ENCODE data around the gene TNFAIP8L3.

Gene TNFAIP8L3

DNA sequence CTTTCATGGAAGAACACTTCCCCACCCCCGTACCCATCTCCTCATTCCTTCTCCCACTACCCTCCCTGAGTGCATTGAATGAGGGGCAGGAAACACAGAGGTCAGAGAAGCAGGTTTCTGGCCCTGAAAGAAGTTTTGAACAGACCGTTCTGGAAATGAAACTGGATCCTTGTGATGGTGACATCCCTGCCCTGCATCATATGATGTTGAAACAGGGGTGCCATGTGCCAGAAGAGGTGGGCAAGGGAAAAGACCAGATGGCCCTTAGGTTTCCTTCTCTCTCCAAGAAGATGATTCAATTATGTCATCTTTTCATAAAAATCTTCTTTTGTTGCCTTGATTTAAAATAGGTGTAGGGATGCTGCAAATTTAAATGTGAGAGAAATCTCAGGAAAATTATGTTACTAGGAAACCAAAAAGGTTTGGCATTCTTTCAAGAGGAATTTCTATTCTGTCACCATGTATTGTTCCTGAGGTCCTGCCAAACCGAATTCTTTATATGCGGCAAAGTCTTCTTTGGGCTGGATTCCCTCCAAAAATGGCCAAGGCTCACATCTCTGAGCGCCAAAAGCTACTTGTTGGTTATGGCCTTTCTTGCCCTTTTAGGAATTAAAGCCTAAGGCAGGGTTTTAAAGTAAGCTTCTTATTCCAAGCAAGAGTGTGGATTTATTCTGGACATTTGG, 19.9 kb upstream of the TNFAIP8L3 start:
- no peak for DNase-seq (ENCODE audit: low read depth)

DNA sequence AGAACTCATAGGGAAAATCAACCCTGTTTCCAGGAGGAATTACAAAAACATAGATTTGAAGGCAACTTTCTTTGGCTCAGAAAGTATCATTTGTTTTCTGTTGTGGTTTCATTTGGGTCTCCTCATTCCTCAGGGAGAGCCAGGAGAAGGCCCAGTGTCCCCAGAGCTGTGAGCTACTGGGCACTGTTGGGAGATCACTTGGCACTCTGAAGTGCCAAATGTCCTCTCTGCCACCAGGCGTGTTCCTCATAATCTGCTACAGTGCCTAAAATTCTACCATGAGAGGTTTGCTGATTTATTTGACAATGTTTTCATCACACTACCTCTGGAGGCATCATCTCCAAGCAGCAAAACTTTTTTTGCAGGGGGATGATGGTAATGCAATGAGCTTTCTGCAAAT, 17.4 kb upstream of the TNFAIP8L3 start:
- no peak for DNase-seq (ENCODE audit: low read depth)

DNA sequence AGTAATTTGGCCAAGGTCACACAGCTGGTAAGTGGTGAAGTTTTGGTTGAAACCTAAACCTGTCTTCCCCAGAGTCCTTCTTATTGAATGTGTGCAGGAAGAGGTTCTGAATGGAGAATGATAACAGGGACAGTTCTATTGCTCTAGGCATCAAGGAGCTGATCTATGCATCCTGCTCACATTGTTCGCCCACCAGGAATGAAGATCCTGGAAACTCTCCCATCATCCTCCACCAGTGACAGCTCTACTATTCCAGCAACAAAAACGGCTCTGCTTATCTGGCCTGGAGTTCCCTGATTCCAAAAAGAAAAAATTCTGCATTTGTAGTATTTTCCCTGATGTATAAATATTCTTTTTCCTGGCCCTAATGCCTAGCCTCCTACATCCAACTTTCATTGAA, 16.4 kb upstream of the TNFAIP8L3 start:
- DNase-seq (ENCODE audit: low read depth): no peak

DNA sequence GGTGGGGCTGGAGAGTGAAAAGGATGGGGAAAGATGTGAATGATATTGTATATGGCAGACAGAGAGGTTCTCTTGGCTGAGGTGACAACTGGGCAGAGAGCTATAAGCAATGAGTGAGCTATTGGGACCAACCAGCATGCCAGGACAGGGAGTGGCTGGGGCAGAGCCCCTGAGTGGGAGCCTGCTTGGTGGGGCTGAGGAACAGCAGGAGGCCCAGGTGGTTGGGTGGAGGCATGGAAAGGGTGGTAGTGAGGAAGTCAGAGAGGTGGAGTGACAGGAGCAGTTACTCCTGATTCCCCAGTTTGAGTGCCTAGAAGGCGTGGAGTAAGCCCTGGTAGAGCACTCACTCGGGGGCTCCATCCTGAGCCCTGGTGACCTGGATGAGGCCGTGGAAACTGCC, 15.5 kb upstream of the TNFAIP8L3 start:
- DNase-seq (ENCODE audit: low read depth): no peak

DNA sequence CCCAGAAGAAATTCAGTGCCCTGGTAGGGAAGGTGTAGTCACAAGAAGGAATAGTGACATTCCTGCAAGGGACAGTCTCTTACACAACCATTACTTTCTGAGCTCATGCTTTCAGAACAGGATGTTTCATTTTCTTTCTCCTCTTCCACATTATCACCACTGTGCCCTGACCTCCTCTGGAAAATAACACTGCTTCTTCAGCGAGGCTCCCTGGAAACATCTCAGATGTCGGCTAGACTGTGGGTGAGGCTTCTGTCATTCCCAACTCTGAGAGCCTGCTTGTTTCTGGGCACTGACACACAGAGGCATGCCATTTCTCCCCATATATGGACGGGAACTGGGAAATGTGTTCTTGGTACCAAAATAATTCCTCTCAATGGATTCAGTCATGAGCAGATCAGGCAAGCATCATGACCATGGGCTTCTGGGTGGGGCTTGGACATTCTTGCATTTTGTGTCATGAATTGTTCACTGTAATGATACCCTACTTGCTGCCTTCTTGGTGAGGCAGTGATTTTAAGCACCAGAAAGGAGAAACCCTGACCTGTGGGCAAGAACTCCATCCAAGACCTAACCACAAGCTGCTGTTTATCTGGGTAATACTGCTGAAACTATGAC, 14.3 kb upstream of the TNFAIP8L3 start:
- no peak for DNase-seq (ENCODE audit: low read depth)

DNA sequence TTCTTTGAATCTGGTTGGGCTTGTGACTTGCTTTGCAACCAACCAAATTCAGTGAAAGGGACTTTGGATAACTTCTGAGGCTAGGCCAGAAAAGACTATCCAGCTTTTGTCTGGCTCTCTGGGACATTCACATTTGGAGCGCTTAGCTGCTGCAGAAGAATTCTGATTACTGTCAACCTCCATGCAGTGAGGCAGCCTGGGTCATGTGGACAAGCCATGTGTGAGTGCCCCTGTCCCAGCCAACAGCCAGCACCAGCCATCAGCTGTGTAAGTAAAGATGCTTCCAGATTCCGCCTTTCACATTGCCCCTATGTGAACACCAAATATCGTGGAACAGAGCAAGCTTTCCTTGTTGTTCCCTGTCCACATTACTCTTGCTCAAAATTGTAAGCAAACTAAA, 12.9 kb upstream of the TNFAIP8L3 start:
- DNase-seq (ENCODE audit: low read depth): no peak

DNA sequence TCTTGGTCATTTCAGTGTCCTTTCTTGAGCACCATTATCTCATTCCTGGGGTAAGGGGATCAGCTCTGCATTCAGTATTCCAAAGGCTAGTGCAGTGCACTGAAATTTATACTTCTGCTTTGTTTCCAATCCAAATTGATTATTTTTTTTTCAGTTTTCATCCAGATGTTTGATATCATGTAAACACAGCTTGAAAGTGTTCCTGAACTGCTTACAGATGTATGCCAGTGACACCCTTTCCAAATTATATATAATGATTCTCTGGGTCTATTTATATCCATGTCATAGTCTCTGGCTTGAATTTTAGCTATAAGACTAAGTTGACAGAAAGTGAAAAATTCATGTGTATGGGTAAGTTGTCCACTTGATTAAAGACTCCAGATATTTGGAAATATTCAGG, 11.8 kb upstream of the TNFAIP8L3 start:
- no peak for DNase-seq (ENCODE audit: low read depth)

DNA sequence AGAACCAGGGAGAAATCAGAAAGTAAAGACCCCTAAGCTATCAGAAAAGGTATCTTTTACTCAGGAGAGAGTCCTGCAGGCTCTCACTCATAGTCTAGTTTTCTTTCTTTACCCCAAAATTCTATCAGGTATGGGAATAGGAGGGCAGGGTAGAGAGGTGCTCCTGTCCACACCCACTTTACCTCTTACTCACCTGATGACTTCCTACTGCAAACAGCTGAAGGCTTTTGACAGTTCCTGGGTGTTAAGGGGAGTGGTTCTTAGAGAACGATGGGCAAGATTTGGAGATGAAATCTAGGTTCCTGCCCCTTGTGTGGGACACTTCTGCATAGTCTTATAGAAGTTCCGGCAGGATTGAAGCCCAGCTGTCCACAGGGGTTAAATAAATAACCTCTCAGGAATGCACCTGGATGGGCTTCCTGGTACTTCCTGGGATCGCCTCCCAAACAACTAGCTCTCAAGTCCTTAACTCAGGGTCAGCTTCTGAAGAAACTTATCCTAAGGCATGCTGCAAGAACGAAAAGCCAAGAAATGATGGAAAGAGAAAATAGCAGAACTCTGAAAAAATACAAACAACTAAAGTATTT, 10.8 kb upstream of the TNFAIP8L3 start:
- DNase-seq (ENCODE audit: low read depth): no peak

DNA sequence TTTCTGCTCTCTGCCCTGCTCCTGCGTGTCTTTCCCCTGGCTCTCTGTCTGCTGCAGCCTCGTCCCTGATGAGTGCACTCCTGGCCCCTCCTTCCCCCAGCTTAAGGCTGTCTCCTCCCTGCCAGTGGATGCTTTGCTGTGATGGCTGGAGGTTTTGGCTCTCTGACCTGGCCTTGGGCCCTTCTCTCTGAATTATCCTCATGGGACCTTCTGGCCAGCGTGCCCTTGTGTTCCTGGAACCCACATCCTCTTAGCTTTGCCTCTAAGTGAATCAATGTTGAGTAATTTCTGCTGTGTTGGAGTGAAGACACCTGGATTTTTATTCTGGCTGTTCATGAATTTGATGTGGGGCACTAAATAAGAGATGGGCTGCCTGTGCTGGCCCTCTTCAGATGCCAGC, 9.8 kb upstream of the TNFAIP8L3 start:
- no peak for DNase-seq (ENCODE audit: low read depth)

DNA sequence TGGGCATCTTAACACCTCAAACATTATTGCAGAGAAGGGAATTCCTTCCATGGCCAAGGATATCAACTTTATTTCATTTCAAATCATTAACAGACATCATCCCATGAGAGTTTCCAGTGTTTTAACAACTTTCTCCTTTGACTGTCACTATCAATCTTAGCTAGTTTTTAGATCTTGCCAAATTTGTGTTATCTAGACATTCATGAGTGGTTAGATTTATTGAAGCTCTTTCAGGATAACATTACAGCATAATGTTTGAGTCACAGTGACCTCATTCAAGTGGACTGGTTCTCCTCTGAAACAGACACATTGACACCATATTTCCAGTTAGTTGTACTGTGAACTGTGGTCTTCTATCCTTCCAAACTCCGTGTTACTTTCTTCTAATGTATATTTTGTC, 8.6 kb upstream of the TNFAIP8L3 start:
- DNase-seq (ENCODE audit: low read depth): no peak

DNA sequence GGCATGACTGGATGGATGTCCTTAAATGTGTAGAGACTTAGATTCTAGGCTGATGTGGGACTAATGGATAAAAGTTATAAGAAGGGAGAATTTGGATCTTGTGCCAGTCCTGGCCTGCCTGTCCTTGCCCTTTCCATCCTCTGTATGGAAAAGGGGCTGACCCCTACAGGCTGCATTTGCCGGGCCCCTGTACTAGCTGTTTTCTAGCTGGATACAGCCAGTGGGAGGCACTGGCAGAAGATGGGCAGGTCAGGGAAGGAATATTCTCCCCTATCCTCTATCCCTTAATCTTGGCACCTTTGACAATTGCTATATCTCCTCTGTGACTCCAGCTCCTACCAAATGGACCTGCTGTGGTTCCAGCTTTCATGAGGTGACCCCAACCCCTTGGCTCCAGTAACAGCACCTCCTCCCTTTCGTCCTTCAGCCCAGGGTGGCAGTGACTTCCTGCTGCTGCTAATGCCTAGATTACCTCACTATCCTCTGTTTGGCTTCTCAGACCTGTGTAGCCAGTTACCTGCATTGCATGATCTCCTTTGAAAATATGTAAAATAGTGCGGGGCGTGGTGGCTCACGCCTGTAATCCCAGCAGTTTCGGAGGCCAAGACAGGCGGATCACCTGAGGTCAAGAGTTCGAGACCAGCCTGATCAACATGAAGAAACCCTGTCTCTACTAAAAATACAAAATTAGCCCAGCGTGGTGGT, 6.2 kb upstream of the TNFAIP8L3 start:
- DNase-seq (ENCODE audit: low read depth): no peak

DNA sequence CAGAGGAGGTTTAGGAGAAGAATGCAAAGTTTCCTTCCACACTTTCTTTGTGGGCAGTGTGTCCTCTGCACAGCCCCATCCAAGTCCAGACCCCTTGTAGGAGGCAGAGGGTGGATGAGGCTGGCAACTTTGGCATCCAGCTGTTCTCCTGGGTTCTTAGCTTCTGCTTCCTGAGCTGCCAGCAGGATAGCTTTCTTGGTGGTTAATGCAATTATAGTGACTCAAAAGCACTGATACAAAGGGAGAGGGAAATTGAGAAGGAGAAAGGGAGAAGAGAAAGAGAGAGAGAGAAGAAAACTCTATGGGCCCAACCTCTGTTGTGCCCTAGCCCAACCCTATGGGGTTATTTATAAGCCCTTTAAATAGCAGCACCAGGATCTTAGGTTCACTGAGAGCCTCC, 4.5 kb upstream of the TNFAIP8L3 start:
- DNase-seq (ENCODE audit: low read depth): no peak

DNA sequence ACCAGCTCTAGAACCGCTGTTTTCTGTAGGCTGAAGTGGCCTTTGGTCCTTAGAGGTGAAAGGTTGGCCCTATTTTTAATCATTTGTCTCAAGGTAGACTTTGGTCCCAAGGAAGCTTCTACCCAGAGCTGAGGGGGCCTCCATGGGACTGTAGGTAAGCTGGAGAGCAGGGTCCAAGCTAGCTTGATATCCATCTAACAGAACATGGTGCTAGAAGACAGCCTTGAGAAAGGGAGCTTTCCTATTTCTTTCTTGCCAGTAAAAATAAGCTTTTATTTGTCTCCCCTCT, 3.6 kb upstream of the TNFAIP8L3 start:
- DNase-seq (ENCODE audit: low read depth): no peak

DNA sequence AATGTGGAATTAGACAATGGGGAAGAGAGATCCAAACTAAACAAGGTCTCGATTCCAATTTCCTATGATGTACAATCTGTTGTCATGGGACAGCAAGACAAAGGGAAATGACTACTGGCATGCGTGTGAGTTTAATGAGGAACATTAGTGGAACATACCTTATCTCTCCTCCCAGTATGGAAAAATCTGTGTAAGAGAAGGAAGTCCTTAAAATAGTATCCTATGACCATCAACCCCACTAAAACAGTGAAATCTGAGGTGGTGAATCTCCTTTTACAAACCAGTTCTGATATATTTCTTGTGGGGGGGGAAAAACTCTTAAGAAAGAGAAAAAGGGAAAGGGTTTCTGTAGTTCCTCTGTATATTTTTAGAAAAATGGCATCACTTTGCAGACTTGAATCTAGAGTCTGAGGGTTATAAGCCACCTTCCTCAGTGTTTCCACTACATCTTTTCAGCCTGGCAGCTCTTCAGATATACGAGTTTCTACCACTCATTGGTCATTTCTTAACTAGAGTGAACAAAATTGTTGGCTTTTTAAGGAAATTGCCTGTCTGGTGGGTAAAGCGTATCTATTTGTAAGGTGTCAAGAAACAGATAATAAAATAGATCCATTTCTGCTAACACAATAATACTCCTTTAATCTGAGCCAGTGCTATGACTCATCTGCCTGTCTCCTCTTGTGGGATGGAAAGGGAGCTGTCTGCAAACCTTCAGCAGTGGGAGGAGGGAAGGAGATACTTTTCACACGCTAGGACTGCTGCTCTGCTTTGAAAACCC, 3.0 kb upstream of the TNFAIP8L3 start:
- DNase-seq (ENCODE audit: low read depth): no peak

DNA sequence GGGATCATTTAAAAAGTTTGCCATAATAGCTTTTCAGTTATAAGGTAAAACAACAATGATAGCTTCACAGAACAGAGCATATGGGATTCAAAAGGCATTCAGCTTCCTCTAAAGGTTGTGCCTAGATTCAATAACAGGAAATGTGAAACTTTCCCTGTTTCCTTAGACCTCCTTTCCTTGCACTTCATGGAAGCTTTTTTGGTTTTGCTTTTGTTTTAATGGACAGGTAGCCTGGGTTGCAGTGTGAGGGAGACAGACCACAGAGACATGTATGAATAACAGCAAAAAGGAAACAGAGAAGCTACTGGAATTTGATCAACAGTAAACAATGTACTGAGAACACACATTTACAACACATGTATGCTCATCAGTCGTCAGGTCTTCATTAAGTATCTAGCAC, 2.3 kb upstream of the TNFAIP8L3 start:
- no peak for DNase-seq (ENCODE audit: low read depth)

DNA sequence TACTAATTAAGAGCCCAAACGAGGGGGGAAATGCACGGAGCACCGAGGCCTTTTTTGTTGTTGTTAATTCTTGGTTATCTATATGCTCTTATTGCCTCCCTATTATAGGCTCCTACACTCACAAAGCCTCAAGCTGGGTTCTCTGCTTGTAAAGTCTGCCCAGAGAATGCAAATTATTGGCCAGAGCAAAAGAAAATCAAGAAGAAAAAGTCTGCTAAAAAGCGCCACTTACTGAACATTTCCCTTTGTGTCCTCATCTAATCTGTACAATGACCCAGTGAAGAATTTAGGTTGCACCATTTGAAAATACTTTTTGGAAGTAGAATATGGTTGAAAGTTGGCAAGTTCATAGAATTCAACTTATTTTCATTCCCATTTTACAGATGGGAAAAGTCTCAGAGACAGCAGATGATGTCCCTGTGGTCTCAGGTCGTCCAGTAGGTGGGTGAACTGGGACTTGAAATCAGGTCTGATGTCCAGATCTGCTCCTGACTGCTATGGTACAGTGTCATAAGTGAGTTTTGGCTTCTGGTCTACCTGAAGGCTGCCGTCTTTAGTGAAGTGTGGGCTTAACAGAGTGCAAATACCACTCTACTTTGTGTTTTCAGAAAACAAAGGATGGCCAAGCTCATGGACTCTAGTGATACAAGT, 1.1 kb upstream of the TNFAIP8L3 start:
- no peak for DNase-seq (ENCODE audit: low read depth)

DNA sequence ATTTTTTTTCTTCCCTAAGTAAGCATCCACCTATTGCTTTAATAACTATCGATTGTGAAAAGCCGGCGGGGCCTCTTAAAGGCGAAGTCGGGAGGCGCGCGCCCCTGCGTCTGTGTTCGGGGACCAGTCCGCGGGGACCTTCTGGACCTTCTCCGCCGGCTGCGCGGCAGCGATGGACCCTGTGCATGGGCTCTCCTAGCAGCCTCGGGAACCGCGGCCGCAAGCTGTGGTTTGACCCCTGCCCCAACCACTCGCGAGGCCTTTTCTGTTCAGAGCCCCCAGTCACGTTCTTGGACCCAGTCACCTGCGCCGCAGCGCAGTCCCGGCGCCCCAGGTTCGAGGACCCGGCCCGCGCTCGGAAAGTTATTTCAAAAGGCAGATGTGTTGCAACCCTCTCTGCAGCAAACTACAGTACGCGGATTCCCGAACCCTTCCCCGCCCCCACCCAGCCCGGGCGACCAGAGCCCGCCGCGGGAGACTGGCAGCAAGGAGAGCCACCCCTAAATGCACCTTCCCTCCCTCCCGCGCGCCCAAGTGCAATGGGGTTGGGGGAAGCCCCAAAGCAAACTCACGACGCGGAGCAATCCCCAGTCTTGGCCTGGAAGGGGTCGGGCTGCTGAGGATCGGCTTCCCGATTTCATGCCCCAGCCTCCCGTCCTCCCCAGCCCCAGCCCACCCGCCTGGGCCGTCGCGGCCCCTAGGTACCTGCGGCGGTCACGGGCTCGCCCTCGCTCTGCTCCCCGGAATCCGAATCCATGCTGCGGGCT, 684 bp downstream of the TNFAIP8L3 start:
- no peak for DNase-seq (ENCODE audit: low read depth)

DNA sequence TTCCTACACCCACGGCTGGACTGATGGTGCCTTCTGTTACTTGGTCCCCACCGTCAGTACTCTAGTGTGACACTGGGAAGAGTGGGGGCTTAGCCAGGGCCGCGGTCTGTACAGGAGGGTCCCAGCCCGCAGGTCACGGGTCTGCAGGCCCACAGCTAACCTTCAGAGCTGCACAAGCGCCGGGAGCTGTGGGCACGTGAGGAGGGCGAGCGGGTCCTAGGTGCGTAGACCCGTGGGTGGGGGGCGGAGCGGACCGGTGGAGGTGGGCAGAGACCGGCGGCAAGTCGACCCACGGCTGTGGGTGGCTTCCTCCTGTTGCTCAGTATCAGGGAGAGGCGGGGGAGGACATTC, 1.2 kb downstream of the TNFAIP8L3 start:
- DNase-seq (ENCODE audit: low read depth): no peak

DNA sequence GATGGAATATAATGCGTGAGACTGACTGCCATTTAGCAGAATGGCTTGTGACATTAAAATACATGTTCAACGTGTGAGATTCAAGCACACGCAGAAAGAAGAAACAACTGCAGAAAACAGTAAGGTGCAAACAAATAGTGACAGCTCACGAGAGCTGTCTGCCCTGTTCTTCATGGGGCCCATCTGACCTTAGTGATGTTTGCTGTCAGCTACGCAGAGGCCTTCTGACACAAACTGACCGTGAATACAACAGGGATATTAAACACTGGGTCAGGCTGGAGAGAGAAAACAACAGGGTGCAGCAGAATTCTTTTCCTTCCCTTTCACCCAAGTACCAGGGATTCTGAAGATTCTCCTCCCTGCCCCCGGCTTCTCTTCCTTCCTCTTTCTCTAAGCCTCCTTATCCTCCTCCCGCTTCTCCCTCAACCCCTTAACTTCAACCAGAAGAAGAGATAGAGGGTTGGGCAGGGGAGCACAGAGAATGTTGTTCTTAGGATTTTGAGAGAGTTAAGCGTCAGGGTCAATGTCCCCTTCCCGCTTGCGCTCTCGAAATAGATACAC, 2.1 kb downstream of the TNFAIP8L3 start:
- DNase-seq (ENCODE audit: low read depth): no peak

DNA sequence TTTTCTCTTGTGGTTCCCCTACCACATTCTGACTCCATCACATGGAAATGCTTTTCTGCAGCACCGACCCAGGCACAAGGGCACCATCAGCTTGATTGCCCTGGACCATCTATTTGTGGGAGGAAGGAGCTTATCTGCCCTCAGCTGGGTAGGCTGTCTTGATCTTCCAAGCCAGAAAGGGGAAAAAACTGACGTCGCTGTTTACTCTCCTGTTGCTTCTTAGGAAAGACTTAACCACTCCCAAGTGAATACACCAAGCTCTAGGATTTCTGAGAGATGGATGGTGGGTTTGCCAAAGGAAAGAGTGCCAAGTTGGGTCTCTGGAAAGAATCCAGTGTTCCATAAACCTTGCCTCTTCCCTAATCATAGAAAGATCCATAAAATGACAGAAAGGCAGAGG, 4.0 kb downstream of the TNFAIP8L3 start:
- no peak for DNase-seq (ENCODE audit: low read depth)

Measured in activated T-helper 1 cell treated with Interleukin-2 at 50 U/mL for 16 hours (primary cell).